Left ventricle myocardium superior (tissue), 1 donor: Measurements from ENCODE around the gene ARHGAP15. TPM values are rescaled to one million over a fixed set of nuclear protein-coding genes. Genes with fewer than 3 reads are reported as not detected.

Experiments used
- ATAC-seq: fragments of 200-7000 bp; cut with Tn5 transposase; one replicate; pipeline ENCODE4 v1.9.1; 2020; ENCODE audit warnings: mild to moderate bottlenecking, moderate library complexity
- DNase-seq: peaks from one replicate; pipeline ENCODE4 v3.0.0-alpha.2; 2020
- intact Hi-C: fragments of 100-400 bp; cut with micrococcal nuclease; formaldehyde crosslinking; loops from one replicate; pipeline ENCODE4 v1.11.0; 2022
- total RNA-seq: library from RNA; stranded (reverse); fragmentation: NEBNext Ultra II Directional; extraction: Animal tissue kit (Norgen Biotek cat#: 25700); gene quantifications from one replicate; pipeline ENCODE4 v1.2.1, GENCODE V29; 2021
- donor health status: DM: no; HTN: yes; CAD: no; lungs with severe emphysema.

The ARHGAP15 gene
- total RNA-seq, 1 donor from 2014 or later, result 4.2 TPM

DNA sequence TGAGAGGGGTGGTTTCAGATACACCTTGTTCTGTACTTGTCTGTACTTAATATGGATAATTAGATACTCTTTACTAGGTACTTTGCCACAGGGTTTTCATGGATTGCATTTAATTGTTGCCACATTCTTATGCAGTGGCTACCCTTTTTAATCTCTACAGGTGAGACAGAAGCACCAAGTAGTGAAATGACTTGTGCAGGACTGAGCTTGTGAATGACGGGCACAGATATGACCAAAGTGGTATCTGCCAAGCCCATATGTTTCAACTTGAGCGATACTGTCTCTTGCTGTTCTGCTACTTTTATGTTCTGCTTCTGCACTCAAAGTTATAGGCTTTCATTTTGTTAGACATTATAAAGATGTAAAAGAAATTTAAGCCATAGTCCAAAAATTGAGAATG, 288.2 kb downstream of the ARHGAP15 start:
- ATAC-seq (no peak), DNase-seq (no peak)
- intact Hi-C loops, result no loop called here

DNA sequence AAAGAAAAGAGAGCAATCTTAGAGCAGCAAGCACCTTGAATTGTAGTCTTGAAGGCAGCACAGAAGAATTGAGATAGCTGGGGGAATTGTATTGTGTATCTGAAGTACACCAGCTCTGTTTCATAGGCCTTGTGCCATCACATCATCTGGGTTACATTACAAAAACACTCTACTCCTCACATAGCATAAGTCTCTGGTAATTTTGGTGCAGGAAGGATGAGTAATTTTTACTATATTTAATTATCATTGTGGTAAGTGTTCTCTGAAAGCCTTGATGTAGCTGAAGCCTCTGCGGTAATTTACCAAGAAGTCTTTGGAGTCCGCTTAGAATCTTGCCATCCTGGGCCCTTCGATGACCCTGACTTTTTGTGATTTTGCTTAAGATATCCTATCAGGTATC, 291.1 kb downstream of the ARHGAP15 start:
- DNase-seq (no peak), ATAC-seq (no peak)
- intact Hi-C loops, result no loop called here

DNA sequence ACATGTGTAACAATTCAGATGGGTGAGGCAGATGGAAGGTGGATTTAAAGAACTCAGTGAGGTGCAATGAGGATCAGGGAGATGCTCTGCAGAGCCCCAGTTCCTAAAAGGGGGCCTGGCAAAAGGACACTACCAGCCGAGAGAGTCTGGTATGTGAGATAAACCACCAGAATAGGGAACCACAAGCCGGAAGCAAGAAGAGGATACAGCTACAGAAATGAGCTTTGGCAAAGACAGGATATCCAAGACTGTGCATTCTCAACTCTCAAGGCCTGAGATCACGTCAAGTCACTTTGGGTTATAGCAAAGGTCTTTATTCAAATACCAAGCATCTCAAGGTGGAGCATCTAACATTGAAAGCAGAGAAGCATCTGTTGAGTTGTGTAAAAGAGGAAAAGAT, 293.5 kb downstream of the ARHGAP15 start:
- no peak for ATAC-seq

DNA sequence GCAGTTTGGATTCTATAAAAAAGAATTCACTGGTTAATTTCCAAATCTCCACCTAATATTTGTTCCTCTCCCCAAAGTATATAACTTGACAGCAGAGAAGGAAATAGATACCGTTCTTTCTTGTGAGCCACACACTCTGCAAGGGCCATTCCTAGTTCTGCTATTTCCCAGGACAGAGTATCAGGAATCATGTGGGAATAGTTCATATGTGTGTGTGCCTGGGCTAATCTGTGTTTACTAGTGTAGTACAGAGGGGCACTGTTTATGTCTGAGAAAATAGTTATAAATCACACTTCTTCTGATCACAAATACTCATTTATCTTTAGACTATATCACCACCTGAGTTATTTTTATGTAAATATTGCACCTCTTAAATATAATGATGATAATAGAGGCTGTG, 296.7 kb downstream of the ARHGAP15 start:
- intact Hi-C loops, result no loop called here
- DNase-seq (no peak), ATAC-seq (no peak)

More for the DNA sequence above, 293.5 kb downstream of the ARHGAP15 start:
- intact Hi-C loops, result no loop called here
- no peak for DNase-seq

GRCh38 chr2:143426296-143426695, 297.1 kb downstream of the ARHGAP15 start:
- intact Hi-C loops, result no loop called here
- ATAC-seq (no peak), DNase-seq (no peak)

DNA sequence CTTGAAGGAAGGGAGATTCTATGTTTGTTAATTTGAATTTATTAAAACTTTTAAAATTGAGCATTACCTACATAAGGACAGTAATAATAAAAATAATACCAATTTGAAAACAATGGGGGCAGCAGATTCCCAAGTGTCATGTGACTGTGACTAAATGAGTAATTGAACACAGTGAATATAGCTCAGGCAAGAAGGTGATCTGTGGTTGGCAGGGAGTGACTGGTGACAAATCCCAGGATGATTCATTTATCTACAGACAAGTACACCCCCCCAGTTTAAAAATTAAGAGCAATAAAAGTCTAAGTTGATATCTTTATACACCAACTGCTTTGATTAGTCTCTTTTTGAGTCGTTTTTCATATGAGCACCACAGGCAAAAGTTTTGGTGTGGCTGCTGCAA, 299.5 kb downstream of the ARHGAP15 start:
- intact Hi-C loops, result no loop called here
- no peak for ATAC-seq
- DNase-seq, result no peak

DNA sequence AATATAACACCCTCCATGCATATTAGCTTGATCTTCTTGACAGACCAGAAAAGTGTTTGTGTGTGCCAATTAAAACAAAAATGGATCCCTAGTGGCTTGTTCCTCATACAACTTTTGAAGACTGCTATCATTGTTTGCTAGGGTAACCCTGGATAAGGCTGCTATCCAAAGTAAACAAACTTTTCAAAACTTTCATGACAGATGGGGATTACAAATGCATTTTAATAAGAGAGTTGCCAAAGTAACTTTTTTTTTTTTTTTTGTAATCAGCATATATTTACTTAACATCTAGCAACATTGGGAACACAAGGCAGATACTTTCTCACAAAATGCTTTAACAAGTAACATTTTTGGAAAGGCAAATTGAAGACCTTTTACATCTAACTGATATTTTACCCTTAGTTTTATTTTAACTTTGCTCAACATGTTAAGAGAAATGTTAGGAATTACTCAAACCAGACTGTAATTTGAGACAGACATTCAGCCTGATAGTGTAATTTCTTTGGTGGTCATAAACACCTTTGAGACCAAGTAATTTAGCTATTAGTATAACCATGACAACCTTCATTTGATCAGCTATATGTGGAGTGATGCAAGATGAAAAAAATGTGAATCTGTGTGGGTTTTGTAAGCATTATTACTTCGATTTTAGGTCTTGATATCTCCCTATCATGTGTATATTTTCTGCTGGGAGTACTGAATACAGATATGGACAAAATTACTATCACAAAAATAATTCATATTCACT, 300.9 kb downstream of the ARHGAP15 start:
- intact Hi-C loops, result no loop called here
- ATAC-seq (peak; percentile 88), DNase-seq (no peak)

DNA sequence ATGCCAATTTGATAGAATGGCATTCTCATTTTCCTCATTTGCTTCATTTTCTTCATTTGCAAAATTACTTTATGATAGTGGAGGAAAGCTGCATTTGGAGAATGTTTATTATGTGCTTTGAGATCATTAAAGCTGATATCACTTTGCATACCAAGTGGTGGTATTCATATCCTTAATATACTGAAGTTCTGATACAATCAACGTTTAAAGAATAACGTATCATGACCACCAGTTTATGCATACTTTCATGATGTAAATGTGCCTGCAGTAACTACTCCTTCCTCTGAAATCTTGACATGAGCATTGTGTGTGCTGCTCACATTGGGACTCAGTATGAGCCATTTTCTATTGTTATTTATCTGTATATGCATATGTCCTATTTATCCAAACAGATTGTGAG, 302.1 kb downstream of the ARHGAP15 start:
- intact Hi-C loops, result no loop called here
- ATAC-seq (no peak), DNase-seq (no peak)

DNA sequence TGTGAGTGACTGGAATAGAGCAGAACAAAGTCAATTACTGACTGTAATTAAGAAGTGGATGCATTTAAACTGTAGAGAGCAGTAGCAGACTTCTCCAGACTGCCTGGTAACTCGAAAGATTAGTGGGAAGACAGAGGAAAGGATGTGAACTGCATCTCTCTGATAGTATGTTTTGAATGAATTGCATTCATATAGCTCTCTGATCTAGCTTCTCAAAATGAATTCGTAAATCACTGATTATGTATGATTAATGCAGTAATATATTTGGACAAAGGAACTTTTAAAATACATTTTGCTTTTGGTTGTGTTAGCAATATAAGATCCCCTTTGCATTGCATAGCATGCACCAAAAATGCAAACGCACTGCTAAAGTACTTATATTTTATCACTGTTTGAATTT, 304.0 kb downstream of the ARHGAP15 start:
- ATAC-seq, result peak; percentile 53
- intact Hi-C loops, result no loop called here
- DNase-seq, result no peak

DNA sequence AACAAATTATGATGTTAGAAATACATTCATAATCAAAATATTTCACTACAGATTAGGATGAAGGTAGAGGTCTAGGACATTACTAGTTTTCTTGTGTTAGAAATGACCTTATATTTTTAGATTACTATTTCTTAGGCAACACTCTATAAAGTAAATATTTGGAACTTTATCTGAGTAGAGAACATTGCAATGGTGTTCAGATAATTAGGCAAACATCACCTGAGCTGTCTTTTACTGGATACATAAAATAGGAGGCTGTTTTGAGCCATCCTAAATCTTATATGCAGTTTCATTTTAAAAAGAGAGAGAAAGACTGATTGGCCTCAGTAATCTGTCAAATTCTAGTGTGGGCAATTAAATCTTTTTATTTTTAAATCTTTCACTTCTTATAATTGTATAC, 304.6 kb downstream of the ARHGAP15 start:
- ATAC-seq (no peak), DNase-seq (no peak)
- intact Hi-C loops, result no loop called here

- ATAC-seq (no peak), DNase-seq (no peak)
- intact Hi-C loops, result no loop called here
Measured at GRCh38 chr2:143434445-143434844, 305.2 kb downstream of the ARHGAP15 start.

DNA sequence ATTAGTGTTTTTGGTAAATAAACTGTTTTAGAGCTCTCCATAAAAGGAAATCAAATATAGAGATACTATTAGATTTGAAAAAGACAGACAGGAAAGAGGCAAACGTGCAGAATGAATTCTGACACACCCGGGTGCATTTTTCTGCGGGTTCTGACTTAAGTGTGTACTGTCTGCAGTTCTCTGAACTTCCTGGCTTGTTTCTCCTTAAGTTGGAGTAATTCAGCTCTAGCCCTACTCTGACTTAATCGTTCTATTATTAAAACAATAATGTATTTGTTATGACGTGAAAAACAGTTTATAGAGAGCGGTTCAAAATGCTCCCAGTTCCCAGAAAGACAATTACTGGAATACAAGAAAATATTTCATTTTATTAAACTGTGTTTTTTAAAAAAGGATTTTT, 305.9 kb downstream of the ARHGAP15 start:
- ATAC-seq (peak; percentile 40), DNase-seq (no peak)
- intact Hi-C loops, result no loop called here

GRCh38 chr2:143436951-143437350, 307.7 kb downstream of the ARHGAP15 start:
- ATAC-seq (no peak), DNase-seq (no peak)
- intact Hi-C loops, result no loop called here

GRCh38 chr2:143440411-143441012, 311.3 kb downstream of the ARHGAP15 start:
- ATAC-seq, result peak; percentile 59
- intact Hi-C loops, result no loop called here

GRCh38 chr2:143442193-143442592, 313.0 kb downstream of the ARHGAP15 start:
- intact Hi-C loops, result no loop called here
- DNase-seq (no peak), ATAC-seq (no peak)

More at GRCh38 chr2:143440411-143441012, 311.3 kb downstream of the ARHGAP15 start:
- no peak for DNase-seq

- intact Hi-C loops, result no loop called here
- no peak for DNase-seq
- ATAC-seq, result no peak
Measured at GRCh38 chr2:143451642-143452281, 322.5 kb downstream of the ARHGAP15 start.

- no peak for DNase-seq
- ATAC-seq, result no peak
- intact Hi-C loops, result no loop called here
Measured at GRCh38 chr2:143452817-143453451, 323.7 kb downstream of the ARHGAP15 start.

DNA sequence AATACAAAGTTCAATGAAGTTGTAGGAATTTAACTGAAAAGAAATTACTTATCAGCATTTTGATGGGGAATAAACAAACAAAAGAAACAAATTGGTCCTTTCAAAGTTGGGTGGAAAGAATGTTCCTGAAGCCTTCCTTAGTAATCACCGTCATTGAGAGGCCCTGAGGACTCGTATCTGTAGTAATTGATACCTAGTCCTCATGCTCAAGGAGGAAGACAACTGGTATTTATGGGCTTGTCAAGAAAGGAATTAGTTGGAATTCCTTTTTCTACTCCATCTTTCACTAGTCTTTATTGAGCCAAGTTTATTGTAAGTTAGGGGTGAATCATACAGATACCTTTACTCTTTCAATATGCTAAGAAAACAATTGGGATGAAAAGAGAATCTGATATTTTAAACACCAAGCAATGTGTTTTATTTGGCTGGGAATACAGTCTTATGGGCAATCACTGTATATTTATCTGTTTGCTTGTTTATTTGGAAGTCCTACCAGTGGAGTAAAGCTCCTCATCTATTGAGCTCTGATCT, 324.8 kb downstream of the ARHGAP15 start:
- DNase-seq (no peak), ATAC-seq (no peak)
- intact Hi-C loops, result no loop called here

DNA sequence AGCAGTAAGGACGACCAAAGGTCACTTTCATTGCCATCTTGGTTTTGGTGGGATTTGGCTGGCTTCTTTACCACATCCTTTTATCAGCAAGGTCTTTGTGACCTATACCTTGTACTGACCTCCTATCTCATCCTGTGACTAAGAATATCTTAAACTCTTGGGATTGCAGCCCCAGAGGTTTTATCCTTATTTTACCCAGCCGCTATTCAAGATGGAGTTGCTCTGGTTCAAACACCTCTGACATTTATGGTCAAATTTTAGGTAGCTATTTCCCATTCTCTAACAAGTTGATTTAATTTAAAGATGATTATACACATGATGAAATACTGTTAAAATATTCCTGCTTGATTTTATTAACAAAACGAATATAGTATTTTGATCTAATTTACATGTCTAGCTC, 326.1 kb downstream of the ARHGAP15 start:
- DNase-seq (no peak), ATAC-seq (no peak)
- intact Hi-C loops, result no loop called here
